Fibroblast of skin of right biceps (primary cell): Measurements from ENCODE around the gene ACTN4.

Experiments
- DNase-seq: peaks from one replicate; pipeline ENCODE4 v3.0.0-alpha.2; 2013

Gene ACTN4

GRCh38 chr19:38698225-38699026 is 51.0 kb downstream of the ACTN4 start:
- no peak for DNase-seq

GRCh38 chr19:38699027-38699346 is 51.5 kb downstream of the ACTN4 start:
- DNase-seq = no peak

GRCh38 chr19:38699647-38700349 is 52.3 kb downstream of the ACTN4 start:
- no peak for DNase-seq

- DNase-seq = no peak
Observed at GRCh38 chr19:38700350-38700901, 53.0 kb downstream of the ACTN4 start.

- no peak for DNase-seq
Observed at GRCh38 chr19:38700902-38701454, 53.5 kb downstream of the ACTN4 start.

- no peak for DNase-seq
Observed at GRCh38 chr19:38701455-38702063, 54.1 kb downstream of the ACTN4 start.

GRCh38 chr19:38702278-38702677 is 54.8 kb downstream of the ACTN4 start:
- DNase-seq = no peak

GRCh38 chr19:38703509-38703908 is 56.1 kb downstream of the ACTN4 start:
- no peak for DNase-seq

- no peak for DNase-seq
Observed at GRCh38 chr19:38704488-38705026, 57.1 kb downstream of the ACTN4 start.

- no peak for DNase-seq
Observed at GRCh38 chr19:38705197-38706019, 58.0 kb downstream of the ACTN4 start.

- no peak for DNase-seq
Observed at GRCh38 chr19:38706792-38707511, 59.5 kb downstream of the ACTN4 start.

GRCh38 chr19:38707512-38708114 is 60.2 kb downstream of the ACTN4 start:
- DNase-seq = peak; percentile 16

- DNase-seq = no peak
Observed at GRCh38 chr19:38708413-38709024, 61.1 kb downstream of the ACTN4 start.

GRCh38 chr19:38709119-38709518 is 61.7 kb downstream of the ACTN4 start:
- no peak for DNase-seq

- DNase-seq = no peak
Observed at GRCh38 chr19:38709671-38710415, 62.4 kb downstream of the ACTN4 start.

GRCh38 chr19:38710416-38710702 is 62.9 kb downstream of the ACTN4 start:
- DNase-seq = no peak

GRCh38 chr19:38710928-38711725 is 63.7 kb downstream of the ACTN4 start:
- no peak for DNase-seq

GRCh38 chr19:38711726-38712153 is 64.3 kb downstream of the ACTN4 start:
- peak; percentile 82 for DNase-seq

GRCh38 chr19:38712161-38712748 is 64.8 kb downstream of the ACTN4 start:
- DNase-seq = no peak
